Ishikawa (cell line): ENCODE results near the gene ERVMER34-1.
A peak's percentile ranks its signal among the peaks of the same experiment; 100 is the strongest.

Source experiments
- CEBPB ChIP-seq: IDR thresholded peaks from 2 replicates; pipeline ENCODE4 v1.6.1; 2012
- CREB1 ChIP-seq: IDR thresholded peaks from 2 replicates; pipeline ENCODE4 v1.6.1; 2012; ENCODE audit warnings: low read depth
- EGR1 ChIP-seq: IDR thresholded peaks from 2 replicates; pipeline ENCODE4 v1.6.1; 2012
- EP300 ChIP-seq: IDR thresholded peaks from 2 replicates; pipeline ENCODE4 v1.6.1; 2012; ENCODE audit warnings: borderline replicate concordance
- FOXM1 ChIP-seq: IDR thresholded peaks from 2 replicates; pipeline ENCODE4 v1.6.1; 2012; ENCODE audit warnings: low read depth, borderline replicate concordance
- MAX ChIP-seq: IDR thresholded peaks from 2 replicates; pipeline ENCODE4 v1.6.1; 2012
- NFIC ChIP-seq: IDR thresholded peaks from 2 replicates; pipeline ENCODE4 v1.6.1; 2012
- RAD21 ChIP-seq: IDR thresholded peaks from 2 replicates; pipeline ENCODE4 v1.6.1; 2012; ENCODE audit warnings: low read depth
- REST ChIP-seq: IDR thresholded peaks from 2 replicates; pipeline ENCODE4 v1.6.1; 2012; ENCODE audit warnings: low read depth, mild to moderate bottlenecking
- TAF1 ChIP-seq: IDR thresholded peaks from 2 replicates; pipeline ENCODE4 v1.6.1; 2012; ENCODE audit warnings: low read depth, mild to moderate bottlenecking
- TCF12 ChIP-seq: IDR thresholded peaks from 2 replicates; pipeline ENCODE4 v1.6.1; 2012; ENCODE audit warnings: low read depth
- TEAD4 ChIP-seq: IDR thresholded peaks from 2 replicates; pipeline ENCODE4 v1.6.1; 2012
- USF1 ChIP-seq: IDR thresholded peaks from 2 replicates; pipeline ENCODE4 v1.6.1; 2012
- YY1 ChIP-seq: IDR thresholded peaks from 2 replicates; pipeline ENCODE4 v1.6.1; 2012; ENCODE audit warnings: low read depth
- ZBTB7A ChIP-seq: IDR thresholded peaks from 2 replicates; pipeline ENCODE4 v1.6.1; 2012; ENCODE audit warnings: low read depth

Gene ERVMER34-1

GRCh38 chr4:52789774-52790173, 38.5 kb upstream of the ERVMER34-1 start:
- no peak for TF ChIP-seq USF1
- TF ChIP-seq EGR1 = no peak
- TF ChIP-seq RAD21 = no peak
- TF ChIP-seq EP300 = no peak
- TF ChIP-seq MAX = no peak
- TF ChIP-seq TEAD4 = no peak
- no peak for TF ChIP-seq CREB1
- TF ChIP-seq REST = no peak
- no peak for TF ChIP-seq YY1
- TF ChIP-seq ZBTB7A = no peak
- TF ChIP-seq TAF1 = no peak
- no peak for TF ChIP-seq CEBPB
- no peak for TF ChIP-seq TCF12
- no peak for TF ChIP-seq FOXM1
- no peak for TF ChIP-seq NFIC

- TF ChIP-seq YY1 (no peak), TAF1 (no peak), NFIC (no peak), EP300 (no peak), TCF12 (no peak), USF1 (no peak), CEBPB (no peak), TEAD4 (no peak), CREB1 (no peak), RAD21 (no peak), REST (no peak)
Observed at GRCh38 chr4:52788806-52789205, 37.6 kb upstream of the ERVMER34-1 start.

GRCh38 chr4:52783069-52783468, 31.8 kb upstream of the ERVMER34-1 start:
- TF ChIP-seq CREB1 (no peak), TCF12 (no peak), TEAD4 (no peak), NFIC (no peak), RAD21 (no peak), USF1 (no peak), REST (no peak), EGR1 (no peak), TAF1 (no peak), YY1 (no peak), FOXM1 (no peak), ZBTB7A (no peak)

GRCh38 chr4:52780617-52781354, 29.6 kb upstream of the ERVMER34-1 start:
- no peak for TF ChIP-seq ZBTB7A
- TF ChIP-seq USF1 = peak; percentile 86
- no peak for TF ChIP-seq MAX
